Measurements from ENCODE around the gene FNDC3B.

Gene FNDC3B

DNA sequence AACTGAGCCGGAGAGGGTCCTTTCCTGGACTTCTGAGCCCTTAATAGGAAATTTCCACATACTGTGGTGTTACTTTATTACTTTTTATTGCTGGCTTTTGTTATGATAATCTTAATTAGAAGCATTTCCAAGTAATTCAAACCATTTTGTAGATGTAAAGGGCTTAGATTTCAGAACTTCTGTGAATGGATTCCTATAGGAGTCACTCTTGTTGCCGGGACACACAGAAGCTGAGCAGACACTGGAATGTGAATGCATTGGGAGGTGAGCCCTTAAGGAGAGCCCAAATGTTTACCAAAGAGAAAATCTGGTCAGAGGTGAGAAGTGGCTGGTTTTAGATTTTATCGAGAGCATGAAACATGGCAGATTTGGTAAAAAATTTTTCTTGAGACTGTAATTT is 87.4 kb downstream of the FNDC3B start:
- no peak for DNase-seq

DNA sequence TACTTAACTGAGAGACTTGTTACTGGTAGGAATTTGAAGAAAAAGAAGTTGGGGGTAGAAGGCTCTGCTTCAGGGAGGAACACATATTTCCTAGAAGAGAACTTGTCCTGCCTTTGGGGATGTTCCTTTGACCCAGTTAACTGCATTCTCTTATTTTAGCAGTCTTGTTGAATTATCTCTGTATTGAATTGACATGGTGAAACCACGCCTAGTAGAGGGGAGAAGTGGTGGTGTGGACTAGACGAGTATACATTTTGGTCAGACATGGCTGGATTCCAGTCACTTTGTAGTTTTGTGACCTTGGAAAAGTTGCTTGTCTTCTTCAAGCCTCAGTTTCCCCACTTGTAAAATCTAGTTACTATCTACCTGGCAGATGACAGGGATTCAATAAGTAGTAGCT is 87.8 kb downstream of the FNDC3B start:
- no peak for DNase-seq
- in situ Hi-C loops (cut with MboI; ENCODE audit: low pct_unique_long_range_greater_than_20kb, low sequenced_read_pairs) = no loop called here

More for the DNA sequence above, 87.4 kb downstream of the FNDC3B start:
- in situ Hi-C loops (cut with MboI; ENCODE audit: low pct_unique_long_range_greater_than_20kb, low sequenced_read_pairs) = no loop called here

DNA sequence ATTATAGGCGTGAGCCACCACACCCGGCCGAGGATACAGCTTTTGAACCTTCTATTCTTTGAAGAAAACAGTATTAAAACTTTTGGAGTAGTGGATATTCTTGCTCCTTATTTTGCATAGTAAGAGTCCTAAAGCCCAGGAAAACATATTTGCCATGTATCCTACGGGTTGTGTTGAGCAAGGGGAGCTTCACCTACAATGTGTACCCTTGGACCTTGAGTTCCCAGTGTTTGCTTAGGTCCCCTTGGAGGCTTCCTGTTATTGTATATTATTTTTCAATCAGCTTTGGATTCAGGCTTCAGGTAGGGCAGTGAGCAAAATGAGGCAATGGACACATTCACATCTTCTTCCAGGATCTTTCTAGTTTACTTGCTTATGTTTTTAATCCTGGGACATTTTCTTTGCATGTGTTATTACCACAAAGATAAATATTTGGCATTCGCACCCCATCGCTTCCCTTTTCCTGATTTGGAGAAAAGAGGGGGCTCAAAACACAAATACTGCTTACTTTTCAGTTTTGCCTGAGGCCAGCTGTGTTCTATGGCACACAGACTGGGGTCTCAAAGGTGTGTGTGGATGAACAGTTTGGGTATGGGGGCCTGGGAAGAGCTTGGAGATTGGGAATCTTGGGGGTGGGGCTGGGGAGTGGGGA is 88.7 kb downstream of the FNDC3B start:
- in situ Hi-C loops (cut with MboI; ENCODE audit: low pct_unique_long_range_greater_than_20kb, low sequenced_read_pairs) = no loop called here
- no peak for DNase-seq

DNA sequence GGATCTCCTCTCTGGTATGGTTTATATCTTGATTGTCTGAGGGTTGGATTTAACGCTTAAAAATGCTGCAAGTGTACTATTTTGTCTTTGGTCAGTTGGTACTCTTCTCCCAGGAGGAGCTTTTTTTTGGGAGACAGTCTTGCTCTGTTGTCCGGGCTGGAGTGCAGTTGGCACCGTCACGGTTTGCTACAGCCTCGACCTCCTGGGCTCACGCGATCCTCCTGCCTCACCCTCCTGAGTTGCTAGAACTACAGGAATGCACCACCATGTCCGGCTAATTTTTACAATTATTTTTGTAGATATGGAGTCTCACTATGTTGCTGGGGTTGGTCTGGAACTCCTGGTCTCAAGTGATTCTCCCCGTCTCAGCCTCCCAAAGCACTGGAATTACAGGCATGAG is 89.5 kb downstream of the FNDC3B start:
- in situ Hi-C loops (cut with MboI; ENCODE audit: low pct_unique_long_range_greater_than_20kb, low sequenced_read_pairs) = no loop called here
- DNase-seq = no peak

GRCh38 chr3:172129498-172129849 is 90.1 kb downstream of the FNDC3B start:
- in situ Hi-C loops (cut with MboI; ENCODE audit: low pct_unique_long_range_greater_than_20kb, low sequenced_read_pairs) = no loop called here
- DNase-seq = no peak

DNA sequence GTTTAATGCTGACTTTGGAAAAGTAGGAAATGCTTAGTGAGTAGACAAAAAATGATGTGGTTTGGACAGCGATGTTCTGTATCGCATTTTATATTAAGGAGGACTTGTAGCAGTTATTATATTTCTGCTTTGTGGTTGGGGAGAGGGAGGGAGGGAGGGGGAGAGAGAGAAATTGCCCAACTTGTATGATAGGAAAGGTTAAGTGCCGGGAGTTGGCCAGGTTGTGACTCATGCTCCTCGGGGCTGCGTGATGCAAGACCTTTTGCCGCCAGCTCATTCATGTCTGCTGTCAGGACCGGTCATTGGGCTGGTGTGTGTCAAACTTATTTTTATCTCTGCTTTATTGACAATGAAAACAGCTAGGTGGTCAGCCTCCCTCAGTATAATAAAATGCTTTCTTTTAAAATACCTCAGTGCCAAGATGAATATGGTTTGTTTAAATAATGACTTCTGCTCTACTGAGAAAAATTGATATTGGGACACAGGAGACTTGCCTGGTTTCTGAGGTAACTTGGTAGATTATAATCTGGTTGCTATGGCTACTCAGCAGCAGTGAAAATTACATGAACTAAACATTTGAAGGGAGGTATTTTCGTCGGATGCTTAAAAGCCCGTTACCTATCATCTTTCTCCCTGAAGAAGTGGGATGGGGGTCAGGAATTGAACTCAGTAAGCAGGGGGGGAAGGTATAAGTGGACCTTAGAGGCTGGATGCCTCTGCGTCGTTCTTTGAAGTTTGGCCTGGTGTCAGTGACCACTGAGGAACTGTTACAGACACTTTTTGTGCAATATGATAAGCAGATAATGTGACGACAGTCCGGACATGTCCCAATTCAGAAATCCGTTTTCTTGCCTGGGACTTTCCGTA is 90.7 kb downstream of the FNDC3B start:
- DNase-seq = peak; percentile 90
- in situ Hi-C loops (cut with MboI; ENCODE audit: low pct_unique_long_range_greater_than_20kb, low sequenced_read_pairs) = no loop called here

- in situ Hi-C loops (cut with MboI; ENCODE audit: low pct_unique_long_range_greater_than_20kb, low sequenced_read_pairs) = no loop called here
These were observed 91.3 kb downstream of the FNDC3B start for GRCh38 chr3:172130717-172131050.

DNA sequence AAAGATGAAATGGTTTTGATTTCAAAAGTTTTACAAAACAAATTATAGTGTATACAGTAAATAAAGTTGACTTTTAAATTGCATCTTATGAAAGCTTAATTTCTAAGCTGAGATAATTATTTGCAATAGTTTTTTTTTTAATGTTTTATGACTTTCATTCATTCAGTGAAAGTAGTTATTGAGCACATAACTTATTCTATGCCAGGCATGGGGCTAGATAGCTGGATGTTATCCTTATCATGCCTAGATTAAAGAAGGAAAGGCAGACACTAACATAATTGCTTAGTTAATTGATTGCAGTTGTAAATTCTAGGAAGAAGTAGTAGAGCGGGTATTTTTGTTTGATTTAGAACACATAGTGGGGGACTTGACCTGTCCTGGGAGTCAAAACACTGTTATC is 92.4 kb downstream of the FNDC3B start:
- in situ Hi-C loops (cut with MboI; ENCODE audit: low pct_unique_long_range_greater_than_20kb, low sequenced_read_pairs) = no loop called here
- no peak for DNase-seq

More at GRCh38 chr3:172130717-172131050, 91.3 kb downstream of the FNDC3B start:
- no peak for DNase-seq

- in situ Hi-C loops (cut with MboI; ENCODE audit: low pct_unique_long_range_greater_than_20kb, low sequenced_read_pairs) = no loop called here
These were observed 92.8 kb downstream of the FNDC3B start for GRCh38 chr3:172132159-172132586.

DNA sequence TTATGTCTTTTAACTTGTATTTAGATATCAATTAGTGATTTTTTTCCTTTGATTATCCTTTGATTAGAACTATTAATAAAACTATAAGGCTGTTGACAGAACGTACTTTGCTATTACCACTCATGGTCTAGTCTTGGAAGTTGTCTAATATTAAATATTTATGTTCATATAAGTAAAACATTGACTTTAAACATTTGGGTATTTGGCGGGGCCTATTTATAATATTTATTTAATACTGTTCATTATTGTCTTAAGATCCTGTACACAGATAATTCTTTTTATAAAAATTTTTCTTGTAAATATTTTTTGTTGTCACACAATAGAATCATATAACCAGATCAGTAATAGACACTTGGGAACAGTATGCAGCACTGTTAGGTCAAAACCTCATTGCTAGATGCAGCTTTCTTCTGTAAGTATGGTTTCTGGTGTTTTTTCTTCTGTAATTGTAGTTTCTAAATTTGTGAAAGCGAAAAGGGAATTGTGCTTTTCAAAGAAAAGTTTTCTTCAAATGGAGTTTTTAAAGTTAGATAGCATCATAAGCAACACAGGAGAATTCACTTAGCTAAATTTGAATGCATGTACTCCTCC is 93.4 kb downstream of the FNDC3B start:
- in situ Hi-C loops (cut with MboI; ENCODE audit: low pct_unique_long_range_greater_than_20kb, low sequenced_read_pairs) = no loop called here
- DNase-seq = no peak

More at GRCh38 chr3:172132159-172132586, 92.8 kb downstream of the FNDC3B start:
- no peak for DNase-seq

- no peak for DNase-seq
- in situ Hi-C loops (cut with MboI; ENCODE audit: low pct_unique_long_range_greater_than_20kb, low sequenced_read_pairs) = no loop called here
These were observed 94.5 kb downstream of the FNDC3B start for GRCh38 chr3:172133838-172134237.

DNA sequence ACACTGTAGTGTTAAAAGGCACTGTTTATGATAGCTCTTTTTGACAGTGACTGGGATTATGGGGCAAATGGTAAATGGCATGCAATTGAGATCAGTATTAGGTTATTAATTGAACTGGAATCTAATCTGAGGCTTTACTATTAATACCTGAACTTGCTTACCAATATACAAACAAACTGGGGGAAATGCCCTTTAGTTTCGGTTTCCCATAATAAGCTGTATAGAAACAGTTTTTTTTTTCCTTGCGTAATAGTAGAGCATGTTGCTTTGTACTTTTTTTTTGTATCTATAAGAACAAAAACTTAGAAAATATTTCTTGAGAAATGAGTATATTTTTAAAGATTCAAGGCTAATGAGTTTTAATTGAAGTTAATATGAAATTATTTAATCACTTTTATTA is 95.0 kb downstream of the FNDC3B start:
- in situ Hi-C loops (cut with MboI; ENCODE audit: low pct_unique_long_range_greater_than_20kb, low sequenced_read_pairs) = no loop called here
- DNase-seq = no peak

- in situ Hi-C loops (cut with MboI; ENCODE audit: low pct_unique_long_range_greater_than_20kb, low sequenced_read_pairs) = no loop called here
- DNase-seq = no peak
These were observed 95.8 kb downstream of the FNDC3B start for GRCh38 chr3:172135185-172135584.

GRCh38 chr3:172135820-172136219 is 96.4 kb downstream of the FNDC3B start:
- in situ Hi-C loops (cut with MboI; ENCODE audit: low pct_unique_long_range_greater_than_20kb, low sequenced_read_pairs) = no loop called here
- no peak for DNase-seq

GRCh38 chr3:172136330-172136729 is 97.0 kb downstream of the FNDC3B start:
- in situ Hi-C loops (cut with MboI; ENCODE audit: low pct_unique_long_range_greater_than_20kb, low sequenced_read_pairs) = no loop called here
- DNase-seq = no peak

GRCh38 chr3:172137287-172138192 is 98.2 kb downstream of the FNDC3B start:
- no peak for DNase-seq
- in situ Hi-C loops (cut with MboI; ENCODE audit: low pct_unique_long_range_greater_than_20kb, low sequenced_read_pairs) = no loop called here

DNA sequence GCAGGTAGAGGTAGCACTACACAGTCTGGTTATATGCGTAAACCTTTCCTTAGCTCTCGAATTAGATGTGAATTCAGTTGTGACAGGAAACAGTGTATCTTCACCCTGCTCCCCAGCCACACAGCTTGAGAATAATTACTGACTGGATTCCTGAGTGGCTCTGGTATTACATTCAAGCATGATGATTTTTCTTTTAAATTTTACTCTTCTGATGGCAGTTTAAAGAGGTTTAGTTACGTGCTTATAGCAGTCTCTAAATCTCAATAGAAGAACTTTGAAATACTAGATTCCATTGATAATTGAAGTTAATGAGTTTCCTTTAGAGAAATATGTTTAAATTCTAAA is 98.8 kb downstream of the FNDC3B start:
- no peak for DNase-seq
- in situ Hi-C loops (cut with MboI; ENCODE audit: low pct_unique_long_range_greater_than_20kb, low sequenced_read_pairs) = no loop called here

DNA sequence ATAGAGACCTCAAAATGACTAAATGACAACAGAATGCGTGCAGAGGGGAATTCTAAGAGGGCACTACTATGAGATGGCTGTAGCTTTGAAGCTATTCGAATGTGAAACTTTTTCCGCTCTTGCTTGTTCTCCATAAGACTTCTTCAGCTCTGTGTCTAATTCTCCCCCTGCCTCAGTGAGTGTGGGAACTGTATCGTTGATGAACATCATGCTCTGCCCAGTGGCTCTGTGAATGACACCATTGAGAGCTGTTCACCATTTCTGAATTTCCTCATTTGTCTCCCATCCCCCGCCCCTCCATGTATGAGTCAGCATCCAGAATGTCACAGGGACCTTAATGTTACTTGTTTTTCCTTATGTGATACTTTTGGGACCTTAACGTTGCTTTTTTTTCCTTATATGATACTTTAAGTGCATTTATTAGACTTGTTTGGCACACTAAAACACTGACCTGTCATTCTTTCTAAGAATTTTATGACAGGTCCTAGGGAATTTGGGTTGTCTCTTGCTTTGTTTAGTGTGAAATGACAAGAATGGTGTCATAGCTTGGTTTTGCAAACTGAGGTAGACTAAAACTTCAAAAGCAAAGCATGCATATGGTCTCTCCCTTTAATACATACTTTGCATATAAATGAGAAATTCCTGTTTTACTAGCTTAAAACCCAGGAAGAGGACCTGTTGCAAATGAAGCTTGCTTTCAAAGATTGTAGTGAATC is 99.6 kb downstream of the FNDC3B start:
- peak; percentile 58 for DNase-seq
- in situ Hi-C loops (cut with MboI; ENCODE audit: low pct_unique_long_range_greater_than_20kb, low sequenced_read_pairs) = no loop called here

Measured in KBM-7 (cell line).